H9 (cell line): ENCODE results near the gene PPFIA2. TPM values are rescaled to one million over a fixed set of nuclear protein-coding genes. Genes with fewer than 3 reads are reported as not detected.

Experiments
- DNase-seq: peaks from one replicate; pipeline ENCODE4 v3.0.0-alpha.2; 2017
- H2AFZ ChIP-seq: one replicate; pipeline ENCODE4 v1.6.1; 2013; ENCODE audit warnings: mild to moderate bottlenecking, low read length, control low read depth, moderate library complexity
- H2AK5ac ChIP-seq: 2 replicates; pipeline ENCODE4 v1.6.1; 2013; ENCODE audit warnings: low read length, control low read depth, mixed read lengths; ENCODE audit not compliant: insufficient read length
- H2BK120ac ChIP-seq: one replicate; pipeline ENCODE4 v1.6.1; 2013; ENCODE audit warnings: low read depth, mild to moderate bottlenecking, low read length, control low read depth, inconsistent platforms; ENCODE audit not compliant: poor library complexity, severe bottlenecking
- H2BK12ac ChIP-seq: 2 replicates; pipeline ENCODE4 v1.6.1; 2013; ENCODE audit warnings: low read length, control low read depth, mixed read lengths, low read depth; ENCODE audit not compliant: insufficient read length
- H2BK15ac ChIP-seq: 2 replicates; pipeline ENCODE4 v1.6.1; 2013; ENCODE audit warnings: low read depth, low read length, control low read depth
- H2BK20ac ChIP-seq: one replicate; pipeline ENCODE4 v1.6.1; 2013; ENCODE audit warnings: low read depth, mild to moderate bottlenecking, low read length, control low read depth, inconsistent platforms; ENCODE audit not compliant: poor library complexity, severe bottlenecking
- H2BK5ac ChIP-seq: 2 replicates; pipeline ENCODE4 v1.6.1; 2013; ENCODE audit warnings: low read length, control low read depth, mixed read lengths; ENCODE audit not compliant: insufficient read length
- H3K14ac ChIP-seq: 2 replicates; pipeline ENCODE4 v1.6.1; 2013; ENCODE audit warnings: low read length, control low read depth; ENCODE audit not compliant: insufficient read depth
- H3K18ac ChIP-seq: 2 replicates; pipeline ENCODE4 v1.6.1; 2013; ENCODE audit warnings: low read depth, mild to moderate bottlenecking, mixed read lengths, low read length, control low read depth; ENCODE audit not compliant: insufficient read length
- H3K23ac ChIP-seq: 2 replicates; pipeline ENCODE4 v1.6.1; 2013; ENCODE audit warnings: low read length, control low read depth, mixed read lengths, low read depth; ENCODE audit not compliant: insufficient read length
- H3K23me2 ChIP-seq: 2 replicates; pipeline ENCODE4 v1.6.1; 2013; ENCODE audit warnings: low read depth, mild to moderate bottlenecking, mixed read lengths, low read length, control low read depth; ENCODE audit not compliant: insufficient read length, poor library complexity, severe bottlenecking
- H3K27ac ChIP-seq: 2 replicates; pipeline ENCODE4 v1.5.1; 2013; ENCODE audit warnings: low read length, control low read depth, mixed read lengths, low read depth; ENCODE audit not compliant: insufficient read length
- H3K27me3 ChIP-seq: 2 replicates; pipeline ENCODE4 v1.6.1; 2013; ENCODE audit warnings: low read length, control low read depth, inconsistent platforms; ENCODE audit not compliant: insufficient read depth
- H3K4ac ChIP-seq: 2 replicates; pipeline ENCODE4 v1.6.1; 2013; ENCODE audit warnings: low read depth, mild to moderate bottlenecking, control low read depth, inconsistent platforms, low read length, moderate library complexity
- H3K4me1 ChIP-seq: 2 replicates; pipeline ENCODE4 v1.6.1; 2013; ENCODE audit warnings: low read length, control low read depth, inconsistent platforms; ENCODE audit not compliant: insufficient read depth
- H3K4me2 ChIP-seq: 2 replicates; pipeline ENCODE4 v1.6.1; 2013; ENCODE audit warnings: low read length, control low read depth, mixed read lengths; ENCODE audit not compliant: insufficient read length, insufficient read depth
- H3K56ac ChIP-seq: 2 replicates; pipeline ENCODE4 v1.6.1; 2013; ENCODE audit warnings: low read depth, mild to moderate bottlenecking, mixed read lengths, low read length, control low read depth; ENCODE audit not compliant: insufficient read length
- H3K79me1 ChIP-seq: 2 replicates; pipeline ENCODE4 v1.6.1; 2013; ENCODE audit warnings: low read depth, mild to moderate bottlenecking, moderate library complexity, low read length, control low read depth, inconsistent platforms; ENCODE audit not compliant: insufficient read depth, poor library complexity, severe bottlenecking
- H3K79me2 ChIP-seq: 2 replicates; pipeline ENCODE4 v1.6.1; 2013; ENCODE audit warnings: low read length, control low read depth, inconsistent platforms; ENCODE audit not compliant: insufficient read depth
- H3K9ac ChIP-seq: 2 replicates; pipeline ENCODE4 v1.6.1; 2013; ENCODE audit warnings: low read length, control low read depth, mixed read lengths; ENCODE audit not compliant: insufficient read length; ENCODE audit errors: extremely low read depth
- H3K9me3 ChIP-seq: one replicate; pipeline ENCODE4 v1.6.1; 2013; ENCODE audit warnings: low read depth, low read length, inconsistent platforms; ENCODE audit not compliant: control insufficient read depth
- H3T11ph ChIP-seq: one replicate; pipeline ENCODE4 v1.6.1; 2013; ENCODE audit warnings: mild to moderate bottlenecking, low read length, control low read depth, inconsistent platforms
- H4K20me1 ChIP-seq: one replicate; pipeline ENCODE4 v1.6.1; 2013; ENCODE audit not compliant: control insufficient read depth, insufficient read length, insufficient read depth
- H4K5ac ChIP-seq: 2 replicates; pipeline ENCODE4 v1.6.1; 2013; ENCODE audit warnings: low read depth, mild to moderate bottlenecking, mixed read lengths, low read length, control low read depth; ENCODE audit not compliant: insufficient read length
- H4K8ac ChIP-seq: replicated peaks from 2 replicates; pipeline ENCODE4 v1.6.1; 2013; ENCODE audit warnings: low read length, control low read depth, mixed read lengths, low read depth; ENCODE audit not compliant: insufficient read length
- H4K91ac ChIP-seq: 2 replicates; pipeline ENCODE4 v1.6.1; 2013; ENCODE audit warnings: low read depth, mild to moderate bottlenecking, moderate library complexity, mixed read lengths, low read length, control low read depth; ENCODE audit not compliant: insufficient read length
- H3K27ac Mint-ChIP-seq, 3 experiments: 2 replicates in 2 of 3; 3 replicates in 1 of 3; pipeline ENCODE4 v1.8.0; 2020 to 2021; ENCODE audit warnings: mixed read lengths in 3 of 3, mild to moderate bottlenecking in 1 of 3, moderate library complexity in 1 of 3
- H3K27me3 Mint-ChIP-seq: 2 replicates; pipeline ENCODE4 v1.8.0; 2021; ENCODE audit warnings: low read depth, mild to moderate bottlenecking, moderate library complexity, mixed read lengths
- H3K36me3 Mint-ChIP-seq, 3 experiments: 2 replicates in 2 of 3; 3 replicates in 1 of 3; pipeline ENCODE4 v1.8.0; 2020 to 2021; ENCODE audit warnings: low read depth in 3 of 3, mixed read lengths in 3 of 3; ENCODE audit not compliant: insufficient read depth in 1 of 3
- H3K4me1 Mint-ChIP-seq, 2 experiments: 2 replicates each; pipeline ENCODE4 v1.8.0; 2020; ENCODE audit warnings: mixed read lengths in 2 of 2
- H3K4me3 Mint-ChIP-seq, 2 experiments: 2 replicates in 1 of 2; 3 replicates in 1 of 2; pipeline ENCODE4 v1.8.0; 2020 to 2021; ENCODE audit warnings: mild to moderate bottlenecking in 2 of 2, mixed read lengths in 2 of 2, moderate library complexity in 1 of 2
- H3K9me3 Mint-ChIP-seq, 2 experiments: 2 replicates in 1 of 2; 3 replicates in 1 of 2; pipeline ENCODE4 v1.8.0; 2020; ENCODE audit warnings: mild to moderate bottlenecking in 2 of 2, mixed read lengths in 2 of 2, moderate library complexity in 1 of 2
- CTCF ChIP-seq: fragments of 200-600 bp; sonication (generic); conservative IDR thresholded peaks from 3 replicates; pipeline ENCODE4 v1.8.0; 2021; ENCODE audit warnings: antibody characterized with exemption, mild to moderate bottlenecking
- WGBS: extraction: QIAGEN DNeasy Blood & Tissue Kit; methylation state at CpG from one replicate; pipeline ENCODE4 v1.1.7; 2013; ENCODE audit warnings: missing lambda C conversion rate, low lambda C conversion rate, mixed read lengths; ENCODE audit not compliant: insufficient read length; ENCODE audit errors: extremely low coverage; 5-methylcytosine and 5-hydroxymethylcytosine counted together
- total RNA-seq: library from RNA; stranded (reverse); gene quantifications from 2 replicates; pipeline ENCODE4 v1.2.1, GENCODE V29; 2021

The PPFIA2 gene
- total RNA-seq, 1 experiment from 2014 or later = 1.3 TPM

- Histone ChIP-seq H3K4me1 (no peaks in the 10 kb centered on the region), H2AFZ (no peak overlapping the region), H4K8ac (no peak overlapping the region), H3K4me2 (no peak overlapping the region), H2BK12ac (no peak overlapping the region), H2AK5ac (no peak overlapping the region), H3K27me3 (no peaks in the 10 kb centered on the region), H3K27ac (no peak overlapping the region), H3T11ph (no peak overlapping the region), H3K23ac (no peak overlapping the region), H3K79me2 (no peaks in the 10 kb centered on the region), H3K79me1 (no peaks in the 10 kb centered on the region), H3K4ac (no peak overlapping the region), H4K20me1 (no peaks in the 10 kb centered on the region), H3K9me3 (no peaks in the 10 kb centered on the region), H3K23me2 (no peaks in the 10 kb centered on the region), H3K56ac (no peak overlapping the region), H3K18ac (no peak overlapping the region), H2BK120ac (no peak overlapping the region), H4K5ac (no peak overlapping the region), H3K9ac (no peak overlapping the region), H2BK20ac (no peak overlapping the region), H4K91ac (no peak overlapping the region), H3K14ac (no peak overlapping the region), H2BK5ac (no peak overlapping the region), H2BK15ac (no peak overlapping the region)
- peak; percentile 73 for TF ChIP-seq CTCF
- Mint-ChIP-seq H3K27ac (no peak overlapping the region), H3K9me3 (no peaks in the 10 kb centered on the region), H3K27me3 (no peaks in the 10 kb centered on the region), H3K4me3 (no peak overlapping the region), H3K36me3 (no peaks in the 10 kb centered on the region), H3K4me1 (peaks cover 0 to 4% of the 10 kb centered on the region in 2 experiments; a peak in 3 of 4 replicates)
- no CpG with 5 or more reads among the region's 2 CpGs for WGBS
- DNase-seq = peak; percentile 72
Measured at GRCh38 chr12:81329085-81329484, 430.1 kb downstream of the PPFIA2 start.
